ENCODE results near the gene GNG12. TPM values are rescaled to one million over a fixed set of nuclear protein-coding genes. Genes with fewer than 3 reads are reported as not detected.

GNG12 gene
- total and polyA plus RNA-seq, 2 donors (not counting 3 experiments of a cell fraction or from before 2014, with no cell fraction given) = 107 to 152 TPM

DNA sequence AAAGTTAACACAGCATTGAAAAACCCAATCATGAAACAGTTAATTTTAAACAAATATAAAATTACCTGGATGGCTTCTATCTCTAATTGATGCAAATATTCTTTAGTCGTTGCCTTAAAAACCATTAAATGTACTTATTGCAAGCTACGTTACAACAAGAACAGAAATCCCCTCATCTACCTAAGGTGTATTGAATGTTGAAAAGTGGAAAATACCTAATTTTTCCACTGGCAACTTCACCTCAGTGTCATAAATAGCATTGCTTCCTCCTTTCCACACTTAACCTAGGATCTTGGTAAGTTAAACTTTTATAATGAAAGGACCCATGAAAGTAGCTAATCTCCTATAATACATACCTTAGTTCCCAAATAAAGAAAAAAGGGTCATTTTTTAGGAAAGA, 142.9 kb downstream of the GNG12 start:
- Histone ChIP-seq H3K9ac (replicated peaks; ENCODE audit: extremely low read depth, insufficient read depth, low read length) (no peak overlapping the region), H2AFZ (ENCODE audit: low read depth, low read length) (no peak overlapping the region), H3K79me2 (ENCODE audit: control insufficient read depth, insufficient read depth, low read length) (peaks cover 16% of the 10 kb centered on the region), H3K4me2 (ENCODE audit: insufficient read depth, low read length) (no peak overlapping the region), H3K27me3 (ENCODE audit: control insufficient read depth in 2 of 2, insufficient read depth in 2 of 2, low read length in 2 of 2) (no peaks in the 10 kb centered on the region), H3K9me3 (replicated peaks; ENCODE audit: control insufficient read depth, insufficient read depth, low read length) (no peaks in the 10 kb centered on the region), H3K36me3 (ENCODE audit: control insufficient read depth in 2 of 2, extremely low read depth in 1 of 2, insufficient read depth in 2 of 2, low read length in 2 of 2) (peaks cover 0 to 8% of the 10 kb centered on the region in 2 experiments), H3K4me3 (replicated peaks in 1 of 3; ENCODE audit: insufficient read depth in 1 of 3, low read depth in 1 of 3, low read length in 3 of 3) (no peak overlapping the region), H4K20me1 (replicated peaks; ENCODE audit: control insufficient read depth, extremely low read depth, insufficient read depth, low read length) (no peaks in the 10 kb centered on the region), H3K4me1 (ENCODE audit: control insufficient read depth, extremely low read depth, insufficient read depth, low read length) (peaks cover 20% of the 10 kb centered on the region), H3K9me1 (replicated peaks; ENCODE audit: control insufficient read depth, extremely low read depth, insufficient read depth, low read length) (no peaks in the 10 kb centered on the region), H3K27ac (ENCODE audit: insufficient read depth, low read depth, low read length) (no peak overlapping the region)
- intact Hi-C loops (cut with micrococcal nuclease) (no loop called here), dilution Hi-C loops (cut with MboI; ENCODE audit: extremely low pct_ligation_motif_present, low sequenced_read_pairs) (no loop called here)
- BruUV-seq (replicated peaks) = no TSS peak
- ChIA-PET POLR2A (interaction anchor here (1.2 kb wide), 1 partner anchor 484 kb away, joined by 3 read pairs; no protein-coding TSS in a partner anchor), CTCF (interaction anchor here (1.3 to 5.5 kb wide), 4 partner anchors 11 to 158 kb away, joined by 3 to 39 read pairs (median 11); no protein-coding TSS in a partner anchor)
- TF ChIP-seq MYC (IDR thresholded peaks at IDR 0.05; ENCODE audit: low read depth, low read length) = no peak
- DNase-seq (ENCODE audit: low read depth, low spot score) = no peak
- no peak for FAIRE-seq

DNA sequence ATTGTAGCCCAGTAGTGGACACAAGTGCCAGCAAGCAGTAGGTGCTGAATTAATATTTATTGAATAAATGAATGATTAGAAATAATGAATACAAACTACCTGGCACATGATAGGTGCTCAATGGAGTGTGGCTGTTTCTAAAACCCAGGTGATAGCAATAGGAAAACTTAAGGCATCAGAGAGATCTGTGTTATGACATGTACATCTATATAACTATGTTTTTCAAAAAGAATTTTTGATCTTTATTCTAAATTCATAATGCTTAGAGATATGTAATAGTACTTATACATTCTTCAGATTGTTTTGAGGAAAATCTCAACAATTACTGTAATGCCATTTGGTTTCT, 143.3 kb downstream of the GNG12 start:
- H3K4me1 ChIP-seq (ENCODE audit: control insufficient read depth, extremely low read depth, insufficient read depth, low read length) = peaks cover 20% of the 10 kb centered on the region
- FAIRE-seq (no peak), DNase-seq (ENCODE audit: low read depth, low spot score) (no peak)
- no peak for TF ChIP-seq JUN (IDR thresholded peaks at IDR 0.05; ENCODE audit: borderline replicate concordance, insufficient read depth, insufficient read length, low read depth)
- no peak for TF ChIP-seq FOS (IDR thresholded peaks at IDR 0.05; ENCODE audit: borderline replicate concordance, insufficient read depth, low read length)
- peak; percentile 51 for TF ChIP-seq POLR2A (IDR thresholded peaks at IDR 0.05; ENCODE audit: low read depth, low read length)
- TF ChIP-seq, protein P1, sequence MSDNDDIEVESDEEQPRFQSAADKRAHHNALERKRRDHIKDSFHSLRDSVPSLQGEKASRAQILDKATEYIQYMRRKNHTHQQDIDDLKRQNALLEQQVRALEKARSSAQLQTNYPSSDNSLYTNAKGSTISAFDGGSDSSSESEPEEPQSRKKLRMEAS (IDR thresholded peaks at IDR 0.05; ENCODE audit: insufficient read depth, insufficient read length) = no peak
- no peak for TF ChIP-seq POLR2AphosphoS5 (IDR thresholded peaks at IDR 0.05; ENCODE audit: insufficient read depth, low read depth, low read length)
- no peak for TF ChIP-seq GATA2 (IDR thresholded peaks at IDR 0.05; ENCODE audit: insufficient read depth, insufficient read length, low read depth, low read length)
- TF ChIP-seq CTCF (IDR thresholded peaks at IDR 0.05; ENCODE audit: extremely low read depth in 1 of 2, insufficient read depth in 1 of 2, low read depth in 1 of 2, low read length in 2 of 2) = no peak
- TF ChIP-seq EZH2 (IDR thresholded peaks at IDR 0.05; ENCODE audit: borderline replicate concordance, low read depth, low read length, severe bottlenecking) = no peak
- TF ChIP-seq MYC (IDR thresholded peaks at IDR 0.05; ENCODE audit: low read depth, low read length) = no peak
- no peaks in the 10 kb centered on the region for H3K9me1 ChIP-seq (replicated peaks; ENCODE audit: control insufficient read depth, extremely low read depth, insufficient read depth, low read length)
- H3K9me3 ChIP-seq (replicated peaks; ENCODE audit: control insufficient read depth, insufficient read depth, low read length) = no peaks in the 10 kb centered on the region
- peaks cover 18% of the 10 kb centered on the region for H3K79me2 ChIP-seq (ENCODE audit: control insufficient read depth, insufficient read depth, low read length)
- no peaks in the 10 kb centered on the region for H3K27me3 ChIP-seq (ENCODE audit: control insufficient read depth in 2 of 2, insufficient read depth in 2 of 2, low read length in 2 of 2)
- no TSS peak for BruUV-seq (replicated peaks)
- ChIA-PET POLR2A (interaction anchor here (1.2 kb wide), 1 partner anchor 484 kb away, joined by 3 read pairs; no protein-coding TSS in a partner anchor), CTCF (interaction anchor here (1.3 to 5.5 kb wide), 4 partner anchors 11 to 157 kb away, joined by 3 to 39 read pairs (median 11); no protein-coding TSS in a partner anchor)
- dilution Hi-C loops (cut with MboI; ENCODE audit: extremely low pct_ligation_motif_present, low sequenced_read_pairs) = no loop called here
- H3K9ac ChIP-seq (replicated peaks; ENCODE audit: extremely low read depth, insufficient read depth, low read length) = no peak overlapping the region
- no peak overlapping the region for H3K4me2 ChIP-seq (ENCODE audit: insufficient read depth, low read length)
- intact Hi-C loops (cut with micrococcal nuclease) = no loop called here
- no peak overlapping the region for H3K4me3 ChIP-seq (replicated peaks in 1 of 3; ENCODE audit: insufficient read depth in 1 of 3, low read depth in 1 of 3, low read length in 3 of 3)
- H4K20me1 ChIP-seq (replicated peaks; ENCODE audit: control insufficient read depth, extremely low read depth, insufficient read depth, low read length) = no peaks in the 10 kb centered on the region
- peaks cover 0 to 8% of the 10 kb centered on the region in 2 experiments for H3K36me3 ChIP-seq (ENCODE audit: control insufficient read depth in 2 of 2, extremely low read depth in 1 of 2, insufficient read depth in 2 of 2, low read length in 2 of 2)
- no peak overlapping the region for H3K27ac ChIP-seq (ENCODE audit: insufficient read depth, low read depth, low read length)
- no peak overlapping the region for H2AFZ ChIP-seq (ENCODE audit: low read depth, low read length)
